SK-N-SH (cell line): ENCODE data around the gene FUCA1. TPM values are rescaled to one million over a fixed set of nuclear protein-coding genes. Genes with fewer than 3 reads are reported as not detected.

Experiments used
- CTCF ChIA-PET: fragments of 300-600, 350-600 bp; formaldehyde crosslinking; extraction: SDS; loops from one replicate; lab custom pipeline; 2021; lab: Yijun Ruan, JAX
- POLR2A ChIA-PET: fragments of 350-600 bp; sonication (Branson Sonifier 250); formaldehyde crosslinking; extraction: SDS; loops from one replicate; lab custom pipeline; 2020; ENCODE audit warnings: antibody characterized with exemption, inconsistent platforms; lab: Yijun Ruan, JAX
- DNase-seq: peaks from one replicate; pipeline ENCODE4 v3.0.0; 2012
- H2AFZ ChIP-seq: fragments of 200-600 bp; sonication (generic); 2 replicates; pipeline ENCODE4 v1.8.1; 2016; ENCODE audit warnings: antibody characterized with exemption, mild to moderate bottlenecking, low read depth
- H3F3A ChIP-seq: fragments of 200-600 bp; sonication (generic); replicated peaks from 2 replicates; pipeline ENCODE3; 2016; ENCODE audit warnings: antibody characterized with exemption, mild to moderate bottlenecking; ENCODE audit not compliant: insufficient read depth
- H3K27ac ChIP-seq, 2 experiments: fragments of 200-500 bp in 1 of 2; fragments of 200-600 bp in 1 of 2; sonication (Bioruptor generic) in 1 of 2; sonication (generic), shearing (Covaris generic) in 1 of 2; 2 replicates each; pipeline versions ENCODE4 v1.5.1 to v1.6.1; 2014 to 2016; ENCODE audit warnings: low read depth in 2 of 2, inconsistent platforms in 1 of 2, low read length in 1 of 2, mild to moderate bottlenecking in 1 of 2, mixed read lengths in 1 of 2
- H3K27me3 ChIP-seq: fragments of 200-600 bp; sonication (generic), shearing (Covaris generic); 2 replicates; pipeline ENCODE4 v1.6.1; 2016; ENCODE audit warnings: mixed run types; ENCODE audit not compliant: insufficient read depth
- H3K36me3 ChIP-seq, 2 experiments: fragments of 200-500 bp in 1 of 2; fragments of 200-600 bp in 1 of 2; sonication (Bioruptor generic) in 1 of 2; sonication (generic) in 1 of 2; replicated peaks in 1 of 2; 2 replicates each; pipeline versions ENCODE3 to v1.5.1; 2014 to 2016; ENCODE audit warnings: low read length in 1 of 2, mild to moderate bottlenecking in 1 of 2; ENCODE audit not compliant: insufficient read depth in 2 of 2, control insufficient read depth in 1 of 2
- H3K4me1 ChIP-seq, 2 experiments: fragments of 200-500 bp in 1 of 2; fragments of 200-600 bp in 1 of 2; sonication (Bioruptor generic) in 1 of 2; sonication (generic), shearing (Covaris generic) in 1 of 2; 2 replicates each; pipeline versions ENCODE4 v1.5.1 to v1.6.1; 2014 to 2016; ENCODE audit warnings: low read depth in 1 of 2, low read length in 1 of 2, mixed run types in 1 of 2; ENCODE audit not compliant: insufficient read depth in 2 of 2, control insufficient read depth in 1 of 2
- H3K4me2 ChIP-seq: fragments of 200-600 bp; sonication (generic), shearing (Covaris generic); 2 replicates; pipeline ENCODE4 v1.6.1; 2017; ENCODE audit warnings: mixed run types
- H3K4me3 ChIP-seq, 2 experiments: fragments of 200-500 bp in 1 of 2; fragments of 200-600 bp in 1 of 2; sonication (Bioruptor generic) in 1 of 2; sonication (generic), shearing (Covaris generic) in 1 of 2; 2 replicates each; pipeline versions ENCODE4 v1.5.1 to v1.8.1; 2014 to 2016; ENCODE audit warnings: low read depth in 2 of 2, inconsistent platforms in 1 of 2, low read length in 1 of 2, mild to moderate bottlenecking in 1 of 2, mixed read lengths in 1 of 2, moderate library complexity in 1 of 2
- H3K79me2 ChIP-seq: fragments of 200-600 bp; sonication (generic); 2 replicates; pipeline ENCODE4 v1.8.1; 2017; ENCODE audit warnings: mild to moderate bottlenecking; ENCODE audit not compliant: insufficient read depth
- H3K9ac ChIP-seq: fragments of 200-600 bp; sonication (generic); 2 replicates; pipeline ENCODE4 v1.6.1; 2017; ENCODE audit warnings: mixed run types
- H3K9me2 ChIP-seq: fragments of 200-600 bp; sonication (generic); 2 replicates; pipeline ENCODE4 v1.6.1; 2017; ENCODE audit warnings: mixed run types
- H3K9me3 ChIP-seq: fragments of 200-600 bp; sonication (generic); 2 replicates; pipeline ENCODE4 v1.6.1; 2017; ENCODE audit warnings: mixed run types, mild to moderate bottlenecking, moderate library complexity
- H4K20me1 ChIP-seq: fragments of 200-600 bp; sonication (generic); 2 replicates; pipeline ENCODE4 v1.6.1; 2017; ENCODE audit warnings: mild to moderate bottlenecking, mixed run types; ENCODE audit not compliant: insufficient read depth
- CTCF ChIP-seq: fragments of 200-600 bp; sonication (generic); IDR thresholded peaks from 2 replicates; pipeline ENCODE4 v1.6.1; 2017; ENCODE audit warnings: antibody characterized with exemption, mild to moderate bottlenecking, moderate library complexity
- ELF1 ChIP-seq: IDR thresholded peaks from 2 replicates; pipeline ENCODE4 v1.4.0; 2012
- EP300 ChIP-seq, 2 experiments: IDR thresholded peaks; 2 replicates each; pipeline versions ENCODE4 v1.4.0 to v1.6.1; 2012; ENCODE audit warnings: borderline replicate concordance in 1 of 2, low read depth in 1 of 2, low read length in 1 of 2
- EZH2phosphoT487 ChIP-seq: fragments of 200-600 bp; sonication (generic); IDR thresholded peaks from 2 replicates; pipeline ENCODE4 v1.6.1; 2017; ENCODE audit warnings: low read depth, mixed run types, mild to moderate bottlenecking, antibody characterized with exemption, moderate library complexity, borderline replicate concordance
- FOXJ3 ChIP-seq: sonication (generic); formaldehyde crosslinking; IDR thresholded peaks from 2 replicates; pipeline ENCODE4 v1.5.1; 2020; ENCODE audit warnings: mild to moderate bottlenecking, missing genetic modification reagents
- GATA2 ChIP-seq: sonication (generic); formaldehyde crosslinking; IDR thresholded peaks from 2 replicates; pipeline ENCODE4 v1.5.0; 2020; ENCODE audit warnings: mild to moderate bottlenecking, missing genetic modification reagents
- JUND ChIP-seq: IDR thresholded peaks from 2 replicates; pipeline ENCODE4 v1.4.0; 2012
- MEF2A ChIP-seq: IDR thresholded peaks from 2 replicates; pipeline ENCODE4 v1.4.0; 2012; ENCODE audit warnings: low read depth, borderline replicate concordance
- MXI1 ChIP-seq: IDR thresholded peaks from 2 replicates; pipeline ENCODE4 v1.6.1; 2012; ENCODE audit warnings: mild to moderate bottlenecking, low read depth, low read length, improper control_type of control experiment
- NFIC ChIP-seq: IDR thresholded peaks from 2 replicates; pipeline ENCODE4 v1.4.0; 2012; ENCODE audit warnings: borderline replicate concordance
- POLR2AphosphoS5 ChIP-seq: IDR thresholded peaks from 2 replicates; pipeline ENCODE4 v1.6.1; 2012; ENCODE audit warnings: low read depth, low read length
- RAD21 ChIP-seq: IDR thresholded peaks from 2 replicates; pipeline ENCODE4 v1.6.1; 2012; ENCODE audit warnings: mild to moderate bottlenecking, low read length
- SMC3 ChIP-seq: IDR thresholded peaks from 2 replicates; pipeline ENCODE4 v1.6.1; 2012; ENCODE audit warnings: low read depth, low read length, improper control_type of control experiment
- TAF1 ChIP-seq: IDR thresholded peaks from 2 replicates; pipeline ENCODE4 v1.6.1; 2012; ENCODE audit warnings: low read depth, mild to moderate bottlenecking, low read length, moderate library complexity, borderline replicate concordance
- TCF12 ChIP-seq: IDR thresholded peaks from 2 replicates; pipeline ENCODE4 v1.4.0; 2012
- USF1 ChIP-seq: IDR thresholded peaks from 2 replicates; pipeline ENCODE4 v1.4.0; 2012; ENCODE audit warnings: low read depth, borderline replicate concordance
- WGBS: methylation state at CpG from one replicate; pipeline ENCODE4 v1.1.6; 2017; ENCODE audit warnings: low lambda C conversion rate; 5-methylcytosine and 5-hydroxymethylcytosine counted together
- polyA plus RNA-seq, 3 experiments: library from polyadenylated mRNA; depleted of rRNA; stranded (reverse); fragments of >200 nt; gene quantifications; 2 replicates each; pipeline ENCODE4 v1.2.3, GENCODE V29; 2012

Gene FUCA1
- polyA plus RNA-seq, 1 of the 3 experiments (the other 2 are of a cell fraction), result 31.9 TPM

- Histone ChIP-seq H3K27me3 (no peaks in the 10 kb centered on the region), H3K4me1 (no peaks in the 10 kb centered on the region), H4K20me1 (no peaks in the 10 kb centered on the region), H3K4me3 (no peak overlapping the region), H3K9me2 (no peaks in the 10 kb centered on the region), H3K36me3 (peaks cover 0 to 3% of the 10 kb centered on the region in 2 experiments), H3F3A (no peaks in the 10 kb centered on the region), H3K9me3 (no peaks in the 10 kb centered on the region), H3K79me2 (no peaks in the 10 kb centered on the region), H3K9ac (no peak overlapping the region), H3K27ac (no peak overlapping the region), H2AFZ (no peak overlapping the region), H3K4me2 (no peak overlapping the region)
- peak; percentile 63 for DNase-seq
- WGBS, result 79% methylated on average over 3 of the region's 3 CpGs
- ChIA-PET POLR2A (interaction anchor here (1.0 kb wide), 1 partner anchor 15 kb away, joined by 3 read pairs; the partner anchor contains the start of gene HMGCL), CTCF (interaction anchor here (0.6 to 5.0 kb wide), 29 partner anchors 8 to 479 kb away, joined by 3 to 47 read pairs (median 4); partner anchors contain the start of genes FUCA1, GALE, HMGCL and LYPLA2)
- TF ChIP-seq SMC3, result peak; percentile 38
- TF ChIP-seq RAD21, result peak; percentile 56
- TF ChIP-seq EP300 (IDR thresholded peaks at IDR 0.05; ENCODE audit: borderline replicate concordance in 1 of 2, low read depth in 1 of 2, low read length in 1 of 2), result no peak
- TF ChIP-seq CTCF, result peak; percentile 67
Observed at GRCh38 chr1:23810818-23811540, 57.1 kb downstream of the FUCA1 start.

DNA sequence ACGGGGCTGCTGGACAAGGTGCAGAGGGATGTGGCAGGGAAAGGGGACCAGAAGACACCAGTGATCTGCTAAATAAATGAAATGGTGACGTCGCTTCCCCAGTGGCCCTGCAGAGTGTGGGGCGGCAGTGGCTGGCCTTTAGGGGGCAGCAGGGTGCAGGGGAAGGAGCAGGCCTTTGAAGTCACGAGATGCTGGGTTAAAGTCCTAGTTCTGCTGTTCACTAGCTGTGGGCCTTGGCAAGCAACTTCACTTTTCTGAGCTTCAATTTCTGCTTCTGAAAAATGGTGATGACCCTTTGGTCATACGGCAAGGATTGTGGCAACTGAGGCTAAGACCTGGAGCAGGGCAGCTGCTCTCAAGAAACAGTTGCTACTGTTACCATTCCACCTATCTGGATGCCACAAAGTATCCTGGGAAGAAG lies 58.3 kb downstream of the FUCA1 start:
- H3K4me2 ChIP-seq, result no peak overlapping the region
- no peaks in the 10 kb centered on the region for H3F3A ChIP-seq
- H3K9me3 ChIP-seq, result no peaks in the 10 kb centered on the region
- H3K9me2 ChIP-seq, result no peaks in the 10 kb centered on the region
- H3K27me3 ChIP-seq, result no peaks in the 10 kb centered on the region
- DNase-seq, result peak; percentile 74
- WGBS, result 71% methylated on average over 6 of the region's 6 CpGs
- CTCF ChIA-PET, result interaction anchor here (0.6 to 5.0 kb wide), 25 partner anchors 8 to 218 kb away, joined by 3 to 47 read pairs (median 5); partner anchors contain the start of genes FUCA1, GALE, HMGCL and LYPLA2
- peak overlapping the region in 1 of 2 experiments; percentile 26; a peak in 1 of 4 replicates for H3K4me3 ChIP-seq
- H3K4me1 ChIP-seq, result no peaks in the 10 kb centered on the region
- H2AFZ ChIP-seq, result no peak overlapping the region
- H3K79me2 ChIP-seq, result no peaks in the 10 kb centered on the region
- no peak overlapping the region for H3K27ac ChIP-seq
- H3K36me3 ChIP-seq, result peaks cover 0 to 3% of the 10 kb centered on the region in 2 experiments
- peak; percentile 66 for TF ChIP-seq CTCF
- no peak for TF ChIP-seq FOXJ3 (CRISPR knock-in tag)
- TF ChIP-seq NFIC, result no peak
- no peak for TF ChIP-seq USF1
- no peak for TF ChIP-seq JUND
- peak; percentile 52; the same call in 1 of the 2 replicates for TF ChIP-seq SMC3
- no peak for TF ChIP-seq TCF12
- no peak for TF ChIP-seq EZH2phosphoT487
- no peak for TF ChIP-seq TAF1
- no peak for TF ChIP-seq MEF2A
- no peak for TF ChIP-seq ELF1
- no peak for TF ChIP-seq POLR2AphosphoS5
- TF ChIP-seq GATA2 (CRISPR knock-in tag), result no peak
- TF ChIP-seq RAD21, result peak; percentile 73
- no peak for TF ChIP-seq MXI1
- no peaks in the 10 kb centered on the region for H4K20me1 ChIP-seq
- POLR2A ChIA-PET, result no interaction called here
- no peak overlapping the region for H3K9ac ChIP-seq
